Spleen (tissue), 7 donors: ENCODE data around the gene GSTA2.

Experiments
- CTCF ChIP-seq, 11 experiments: fragments of 200-600 bp in 7 of 11; fragments of 450-650 bp in 4 of 11; sonication (generic) in 4 of 11; IDR thresholded peaks in 8 of 11; conservative IDR thresholded peaks in 3 of 11; 1 replicate in 7 of 11; 2 replicates in 4 of 11; pipeline versions ENCODE4 v1.4.0 to v1.8.0; 2016 to 2021; ENCODE audit warnings: antibody characterized with exemption in 11 of 11, inconsistent platforms in 4 of 11, mild to moderate bottlenecking in 1 of 11
- POLR2A ChIP-seq, 3 donors: fragments of 450-650 bp; IDR thresholded peaks; one replicate each; pipeline ENCODE4 v1.5.1; 2017; ENCODE audit warnings: antibody characterized with exemption in 3 of 3, mild to moderate bottlenecking in 1 of 3
- POLR2AphosphoS5 ChIP-seq, 3 donors: sonication (generic); formaldehyde crosslinking; IDR thresholded peaks; one replicate each; pipeline ENCODE4 v1.5.1; 2017; ENCODE audit warnings: antibody characterized with exemption in 3 of 3
- donor health status: DM: no; HTN: no; CAD: no; lungs with moderate emphysema.
- donor health status: DM: no; HTN: no; CAD: no.
- donor health status: DM: no; HTN: no; CAD: no.

GRCh38 chr6:52745764-52746201 is 17.5 kb downstream of the GSTA2 start:
- TF ChIP-seq CTCF (IDR thresholded peaks at IDR 0.05 in 8 of 11, conservative IDR thresholded peaks at IDR 0.05 in 3 of 11) (no peak), POLR2A (IDR thresholded peaks at IDR 0.05) (no peak), POLR2AphosphoS5 (IDR thresholded peaks at IDR 0.05) (no peak)
